ENCODE data around the gene ATP6V1F.

Gene ATP6V1F

GRCh38 chr7:128840326-128841170 is 22.1 kb upstream of the ATP6V1F start:
- DNase-seq (ENCODE audit: low spot score): no peak
- TF ChIP-seq CTCF (conservative IDR thresholded peaks at IDR 0.05; ENCODE audit: low read depth): no peak
- H3K27ac ChIP-seq: no peak overlapping the region
- ChIA-PET POLR2A (ENCODE audit: low non-redundant PET) (no interaction called here), CTCF (interaction anchor here (1.0 kb wide), 1 partner anchor 43 kb away, joined by 4 read pairs; no protein-coding TSS in a partner anchor)

GRCh38 chr7:128841171-128841690 is 21.4 kb upstream of the ATP6V1F start:
- ChIA-PET POLR2A (ENCODE audit: low non-redundant PET) (no interaction called here), CTCF (interaction anchor here (1.0 kb wide), 1 partner anchor 43 kb away, joined by 4 read pairs; no protein-coding TSS in a partner anchor)
- no peak overlapping the region for H3K27ac ChIP-seq
- no peak for TF ChIP-seq CTCF (conservative IDR thresholded peaks at IDR 0.05; ENCODE audit: low read depth)
- no peak for DNase-seq (ENCODE audit: low spot score)

- ChIA-PET CTCF (interaction anchor here (1.0 kb wide), 1 partner anchor 42 kb away, joined by 4 read pairs; no protein-coding TSS in a partner anchor), POLR2A (ENCODE audit: low non-redundant PET) (no interaction called here)
- H3K27ac ChIP-seq: no peak overlapping the region
- DNase-seq (ENCODE audit: low spot score): no peak
- TF ChIP-seq CTCF (conservative IDR thresholded peaks at IDR 0.05; ENCODE audit: low read depth): peak; percentile 77
Measured at GRCh38 chr7:128841921-128842673, 20.6 kb upstream of the ATP6V1F start.

GRCh38 chr7:128842674-128843641 is 19.7 kb upstream of the ATP6V1F start:
- H3K27ac ChIP-seq: no peak overlapping the region
- DNase-seq (ENCODE audit: low spot score): no peak
- TF ChIP-seq CTCF (conservative IDR thresholded peaks at IDR 0.05; ENCODE audit: low read depth): no peak
- POLR2A ChIA-PET (ENCODE audit: low non-redundant PET): no interaction called here
- CTCF ChIA-PET: no interaction called here

GRCh38 chr7:128843938-128844621 is 18.6 kb upstream of the ATP6V1F start:
- no peak for DNase-seq (ENCODE audit: low spot score)
- ChIA-PET POLR2A (ENCODE audit: low non-redundant PET) (no interaction called here), CTCF (no interaction called here)
- no peak for TF ChIP-seq CTCF (conservative IDR thresholded peaks at IDR 0.05; ENCODE audit: low read depth)
- no peak overlapping the region for H3K27ac ChIP-seq

Data from RWPE1 (cell line).